Measurements from ENCODE around the gene YIF1B.

GRCh38 chr19:38324431-38324830 lies 8.7 kb upstream of the YIF1B start:
- no peak for TF ChIP-seq POLR2AphosphoS5 (IDR thresholded peaks at IDR 0.05; ENCODE audit: borderline replicate concordance, low read depth, low read length)
- no peak for TF ChIP-seq EZH2 (IDR thresholded peaks at IDR 0.05)
- TF ChIP-seq FOXP2 (optimal IDR thresholded peaks at IDR 0.05; ENCODE audit: control extremely low read depth, extremely low read length, insufficient read depth) = no peak

Data from SK-N-MC (cell line).